Measurements from ENCODE around the gene NKAIN1.
A peak's percentile ranks its signal among the peaks of the same experiment; 100 is the strongest.
"Not testable (repeated sequence)": the region's sequence is repeated elsewhere in the genome, so short reads cannot be mapped to it uniquely, and the experiment has no call there.

Gene NKAIN1

DNA sequence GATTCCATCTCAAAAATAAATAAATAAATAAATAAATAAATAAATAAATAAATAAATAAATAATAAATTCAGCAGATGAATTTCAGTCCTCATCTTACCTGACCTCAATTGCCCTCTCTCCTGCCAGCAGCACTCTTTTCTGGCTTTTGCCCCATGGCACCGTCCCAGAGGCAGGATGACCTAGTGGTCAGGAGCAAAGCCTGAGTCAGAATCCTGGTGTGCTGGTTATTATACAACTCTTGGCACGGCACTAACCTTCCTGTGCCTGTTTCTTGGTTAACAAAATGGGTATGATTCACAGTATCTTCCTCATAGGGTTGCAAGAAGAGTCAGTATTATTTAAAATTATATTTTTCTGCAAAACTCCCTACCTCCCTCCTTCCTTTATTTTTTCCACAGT, 43.0 kb downstream of the NKAIN1 start:
- no peak for DNase-seq (ENCODE audit: low read depth)

DNA sequence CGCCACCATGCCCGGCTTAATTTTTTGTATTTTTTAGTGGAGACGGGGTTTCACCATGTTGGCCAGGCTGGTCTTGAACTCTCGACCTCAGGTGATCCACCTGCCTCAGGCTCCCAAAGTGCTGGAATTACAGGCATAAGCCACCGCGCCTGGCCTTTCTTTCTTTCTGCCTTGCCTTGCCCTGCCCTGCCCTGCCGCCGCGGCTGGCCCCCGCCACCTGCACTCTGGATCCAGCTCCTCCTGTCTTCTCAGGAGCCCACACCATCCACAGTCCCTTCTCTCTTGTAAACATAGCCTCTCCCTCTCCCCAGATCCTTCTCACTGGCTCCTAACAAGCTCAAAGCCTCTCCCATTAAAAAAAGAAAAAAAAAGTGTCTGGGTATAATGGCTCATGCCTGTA, 44.4 kb downstream of the NKAIN1 start:
- not testable (repeated sequence) for DNase-seq (ENCODE audit: low read depth)

- DNase-seq (ENCODE audit: low read depth): no peak
These were observed 46.0 kb downstream of the NKAIN1 start for GRCh38 chr1:31193729-31194128.

GRCh38 chr1:31191281-31191680, 48.4 kb downstream of the NKAIN1 start:
- DNase-seq (ENCODE audit: low read depth): no peak

DNA sequence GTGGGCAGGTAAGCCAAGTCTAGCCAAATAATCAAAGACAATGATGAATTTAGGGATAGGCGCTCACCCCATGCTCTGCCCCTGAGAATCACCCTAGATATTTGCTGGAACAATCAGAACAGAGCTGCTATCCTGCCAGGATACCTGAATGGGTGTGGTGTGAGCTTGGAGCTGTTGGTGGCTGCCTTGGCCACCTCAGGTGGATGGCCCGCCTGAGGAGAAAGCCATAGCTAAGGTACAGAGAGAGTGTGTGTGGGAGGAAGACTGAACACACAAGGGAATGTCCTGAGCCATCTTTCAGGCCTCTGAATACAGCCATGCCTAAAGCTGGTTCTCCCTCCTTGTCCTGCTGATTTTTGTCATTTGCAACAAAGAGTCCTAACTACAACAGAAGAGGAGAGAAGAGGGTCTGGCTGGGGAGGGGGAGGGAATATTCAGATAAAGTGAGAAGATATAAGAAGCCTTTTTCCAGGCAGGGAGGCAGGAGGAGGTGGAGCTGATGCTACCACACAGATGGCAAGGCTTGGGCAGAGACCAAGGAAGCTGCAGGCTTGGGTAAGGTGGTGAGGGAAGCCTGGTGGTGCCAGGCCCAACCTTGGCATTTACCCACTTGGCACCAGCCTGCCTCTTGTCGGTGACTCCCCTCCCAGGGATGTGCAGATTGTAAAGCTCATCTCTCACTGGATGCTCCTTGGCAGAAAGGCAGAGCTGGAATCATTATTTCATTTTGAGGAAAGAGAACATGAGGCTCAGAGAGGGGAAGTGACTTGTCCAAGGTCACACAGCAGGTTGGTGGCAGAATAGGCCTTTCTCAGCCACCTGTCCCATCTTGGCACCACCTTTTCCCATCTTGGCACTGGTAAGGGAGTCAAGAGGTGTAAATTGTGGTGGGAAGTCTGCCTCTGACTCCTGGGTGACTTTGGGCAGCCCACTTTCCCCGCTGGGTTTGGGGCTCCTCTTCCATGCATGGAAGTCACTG, 49.7 kb downstream of the NKAIN1 start:
- DNase-seq (ENCODE audit: low read depth): no peak

DNA sequence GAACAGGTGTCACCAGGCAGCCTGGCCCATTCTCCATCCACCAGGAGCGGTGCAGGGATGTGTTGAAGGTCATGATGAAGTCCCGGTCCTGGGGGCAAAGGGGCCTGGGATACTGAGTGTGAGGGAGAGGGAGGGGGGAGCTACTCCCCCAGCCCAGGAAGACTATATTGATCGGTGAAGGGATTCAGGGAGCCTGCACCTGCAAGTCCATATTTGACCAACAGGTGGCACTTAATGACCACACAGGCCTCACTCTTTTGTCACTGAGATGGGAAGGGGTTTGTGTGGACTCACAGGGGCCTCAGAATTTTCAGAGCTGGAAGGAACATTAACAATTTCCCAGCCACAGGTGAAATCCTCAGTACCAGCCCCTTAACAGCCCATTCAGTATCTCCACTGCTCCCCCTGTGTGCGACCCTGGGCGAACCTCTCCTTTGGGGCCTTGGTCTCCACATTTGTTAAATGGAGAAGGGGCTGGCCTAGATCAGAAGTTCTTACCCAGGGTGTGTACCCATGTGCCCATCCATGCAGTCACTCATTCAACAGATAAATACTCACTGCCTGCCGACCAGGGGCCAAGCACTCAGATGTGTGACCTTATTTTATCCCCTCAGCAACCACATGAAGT, 55.6 kb downstream of the NKAIN1 start:
- no peak for DNase-seq (ENCODE audit: low read depth)

DNA sequence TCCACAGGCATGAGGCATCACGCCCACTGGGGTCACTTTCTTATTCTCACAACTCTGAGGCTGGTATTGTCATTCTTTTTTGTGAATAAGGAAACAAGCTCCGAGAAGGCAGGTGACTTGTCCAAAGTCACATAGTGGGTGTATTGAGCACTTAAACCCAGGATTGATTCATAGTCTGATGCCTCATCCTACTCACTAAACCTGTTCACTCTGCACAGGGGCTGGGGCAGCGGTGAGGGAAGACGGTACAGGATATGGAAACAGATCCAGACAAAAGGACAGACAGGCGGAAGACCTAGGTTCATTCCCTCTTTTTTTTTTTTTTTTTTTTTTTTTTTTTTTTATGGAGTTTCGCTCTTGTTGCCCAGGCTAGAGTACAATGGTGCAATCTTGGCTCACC, 56.6 kb downstream of the NKAIN1 start:
- DNase-seq (ENCODE audit: low read depth): no peak

DNA sequence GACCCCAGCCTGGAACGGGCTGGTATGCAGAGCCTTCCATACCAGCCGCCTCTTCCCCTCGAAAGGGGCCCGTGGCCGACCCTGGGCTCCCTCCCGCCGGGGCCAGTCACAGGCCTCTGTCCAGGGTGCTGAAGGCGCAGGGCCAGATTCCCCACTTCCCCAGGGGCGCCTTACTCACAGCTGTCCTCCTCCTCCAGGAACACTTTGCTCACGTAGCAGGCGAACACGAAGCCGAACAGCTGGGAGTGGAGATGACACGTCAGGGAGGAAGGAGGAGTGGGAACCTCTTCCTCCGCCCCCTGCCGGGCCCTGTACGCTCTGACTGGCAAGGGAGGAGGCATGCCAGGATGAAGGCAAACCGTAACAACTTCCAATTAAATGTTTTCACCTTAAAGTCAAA, 57.3 kb downstream of the NKAIN1 start:
- peak; percentile 33 for DNase-seq (ENCODE audit: low read depth)

DNA sequence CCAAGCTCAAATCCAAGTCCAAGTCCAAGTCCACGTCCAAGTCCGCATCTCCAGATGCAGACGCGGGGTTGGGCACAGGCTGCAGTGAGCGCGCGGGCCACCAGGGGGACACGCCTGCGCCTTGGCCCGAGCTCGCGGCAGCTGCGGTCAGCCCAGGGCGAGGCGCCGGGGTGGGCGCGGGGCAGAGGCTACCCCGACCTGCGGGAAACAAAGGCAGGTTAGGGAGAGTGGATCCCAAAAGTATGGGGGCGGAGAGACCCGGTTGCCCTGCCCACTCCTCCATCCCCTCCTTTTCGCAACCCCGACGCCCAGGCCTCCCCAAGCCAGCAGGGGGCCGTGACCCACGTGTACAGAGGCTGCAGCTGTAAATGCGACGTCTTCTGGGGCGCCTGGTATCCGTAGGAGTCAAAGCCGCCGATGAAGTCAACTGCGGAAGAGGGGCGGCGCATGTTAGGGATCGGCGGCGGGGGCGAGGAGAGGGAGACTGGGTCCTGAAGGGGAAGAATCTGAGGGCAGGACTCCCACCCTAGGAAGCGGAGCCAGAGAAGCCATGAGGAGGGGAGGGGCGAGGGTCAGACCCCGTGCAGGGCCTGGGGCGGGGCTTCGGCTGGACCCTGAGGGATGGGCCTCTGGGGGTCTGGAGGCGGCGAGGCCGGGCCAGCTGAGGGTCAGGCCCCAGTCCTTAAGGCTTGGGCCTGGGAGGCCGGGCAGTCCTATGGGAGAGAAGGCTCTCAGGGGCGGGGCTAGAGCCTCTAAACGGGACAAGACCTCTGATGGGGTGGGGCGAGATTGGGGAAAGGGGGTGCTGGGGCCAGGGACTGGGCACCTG, 58.0 kb downstream of the NKAIN1 start:
- DNase-seq (ENCODE audit: low read depth): peak; percentile 8

DNA sequence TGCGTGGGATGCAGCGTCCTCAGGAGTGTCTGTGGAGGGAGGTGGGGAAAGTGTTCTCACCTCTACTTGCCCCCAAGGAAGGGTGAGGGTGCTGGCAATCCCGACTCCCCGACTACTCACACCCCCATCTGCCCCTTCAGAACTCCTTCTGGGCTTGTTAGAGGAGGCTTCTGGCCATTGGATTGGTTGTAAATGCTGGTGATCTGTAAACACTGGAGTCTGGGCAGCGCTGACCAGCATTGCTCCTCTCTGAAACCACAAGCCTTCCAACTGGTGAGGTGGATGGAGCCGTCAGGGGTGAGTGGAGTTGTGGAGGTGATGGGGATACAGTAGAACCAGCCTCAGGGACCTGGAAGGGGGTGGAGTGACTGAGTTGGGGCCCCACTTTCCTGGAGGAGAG, 59.3 kb downstream of the NKAIN1 start:
- no peak for DNase-seq (ENCODE audit: low read depth)

- DNase-seq (ENCODE audit: low read depth): not testable (repeated sequence)
These were observed 63.4 kb downstream of the NKAIN1 start for GRCh38 chr1:31176291-31176690.

GRCh38 chr1:31170486-31170735, 69.3 kb downstream of the NKAIN1 start:
- no peak for DNase-seq (ENCODE audit: low read depth)

DNA sequence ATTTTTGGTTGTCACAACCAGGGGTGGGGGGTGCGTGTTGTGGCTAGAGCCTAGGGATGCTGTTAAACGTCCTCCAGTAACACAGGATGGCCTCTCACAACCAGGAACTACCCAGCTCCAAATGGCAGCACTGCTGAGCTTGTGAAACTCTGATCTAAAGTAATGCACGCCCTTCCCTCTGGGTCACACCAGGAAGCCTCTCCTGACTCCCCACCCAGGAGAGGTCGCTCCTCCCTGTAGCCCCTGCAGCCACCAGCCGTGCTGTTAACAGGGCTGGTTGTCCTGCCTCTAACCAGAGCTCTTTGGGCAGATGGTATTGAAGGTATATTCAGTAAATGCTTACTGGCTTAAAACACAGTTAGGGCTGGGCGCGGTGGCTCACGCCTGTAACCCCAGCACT, 73.2 kb downstream of the NKAIN1 start:
- no peak for DNase-seq (ENCODE audit: low read depth)

DNA sequence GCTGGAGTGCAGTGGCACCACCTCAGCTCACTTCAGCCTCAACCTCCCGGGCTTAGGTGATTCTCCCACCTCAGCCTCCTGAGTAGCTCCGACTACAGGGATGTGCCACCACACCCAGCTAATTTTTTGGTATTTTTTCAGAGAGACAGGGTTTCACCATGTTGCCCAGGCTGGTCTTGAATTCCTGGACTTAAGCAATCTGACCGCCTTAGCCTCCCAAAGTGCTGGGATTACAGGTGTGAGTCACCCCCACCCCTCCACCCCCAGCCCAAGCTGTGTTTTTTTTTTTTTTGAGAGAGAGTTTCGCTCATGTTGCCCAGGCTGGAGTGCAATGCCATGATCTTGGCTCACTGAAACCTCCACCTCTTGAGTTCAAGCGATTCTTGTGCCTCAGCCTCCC, 75.4 kb downstream of the NKAIN1 start:
- DNase-seq (ENCODE audit: low read depth): no peak

DNA sequence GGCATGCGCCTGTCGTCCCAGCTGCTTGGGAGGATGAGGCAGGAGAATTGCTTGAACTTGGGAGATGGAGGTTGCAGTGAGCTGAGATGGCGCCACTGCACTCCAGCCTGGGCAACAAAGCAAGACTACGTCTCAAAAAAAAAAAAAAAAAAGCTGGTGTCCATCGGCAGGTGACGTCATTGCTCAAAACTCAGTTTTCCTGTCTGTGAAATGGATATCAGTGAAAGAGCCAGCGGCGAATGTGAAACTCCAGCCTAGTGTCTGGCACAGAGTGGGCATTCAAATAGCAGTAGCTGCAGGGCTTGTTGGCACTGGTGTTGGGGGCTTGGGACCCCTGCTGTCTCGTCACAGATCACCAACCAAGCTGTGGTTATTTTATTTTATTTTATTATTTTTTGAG, 75.8 kb downstream of the NKAIN1 start:
- DNase-seq (ENCODE audit: low read depth): no peak

GRCh38 chr1:31161571-31161970, 78.1 kb downstream of the NKAIN1 start:
- DNase-seq (ENCODE audit: low read depth): no peak

- no peak for DNase-seq (ENCODE audit: low read depth)
These were observed 79.6 kb downstream of the NKAIN1 start for GRCh38 chr1:31159869-31160611.

- no peak for DNase-seq (ENCODE audit: low read depth)
These were observed 80.4 kb downstream of the NKAIN1 start for GRCh38 chr1:31159323-31159722.

- peak; percentile 46 for DNase-seq (ENCODE audit: low read depth)
These were observed 84.4 kb downstream of the NKAIN1 start for GRCh38 chr1:31155216-31155806.

GRCh38 chr1:31154632-31155215, 85.0 kb downstream of the NKAIN1 start:
- DNase-seq (ENCODE audit: low read depth): peak; percentile 65

- no peak for DNase-seq (ENCODE audit: low read depth)
These were observed 85.6 kb downstream of the NKAIN1 start for GRCh38 chr1:31154000-31154631.
